Body of pancreas (tissue), 4 donors: ENCODE data around the gene TST.

Experiments used
- CTCF ChIP-seq, 7 experiments: fragments of 450-650 bp in 4 of 7; fragments of 200-600 bp in 3 of 7; sonication (generic) in 3 of 7; IDR thresholded peaks; one replicate each; pipeline ENCODE4 v1.5.1; 2016 to 2019; ENCODE audit warnings: antibody characterized with exemption in 7 of 7
- POLR2A ChIP-seq, 3 donors: fragments of 450-650 bp; IDR thresholded peaks; one replicate each; pipeline ENCODE4 v1.6.1; 2016; ENCODE audit warnings: antibody characterized with exemption in 3 of 3, mild to moderate bottlenecking in 2 of 3

- TF ChIP-seq POLR2A (IDR thresholded peaks at IDR 0.05) (no peak), CTCF (IDR thresholded peaks at IDR 0.05) (no peak)
These were observed 31.0 kb downstream of the TST start for GRCh38 chr22:36988075-36988832.
